Pericardium fibroblast (primary cell): ENCODE results near the gene CCDC89. TPM values are rescaled to one million over a fixed set of nuclear protein-coding genes. Genes with fewer than 3 reads are reported as not detected.

Experiments
- total RNA-seq: library from RNA; depleted of rRNA; stranded (reverse); fragments of >200 nt; gene quantifications from 2 replicates; pipeline ENCODE4 v1.2.3, GENCODE V29; 2015

The CCDC89 gene
- total RNA-seq, result 2.0 and 4.7 TPM in 2 replicates

GRCh38 chr11:85685820-85686459, at the start of gene CCDC89:
Gene CCDC89, minus strand, starts transcription at chr11:85686195. Its CDS starts 65 bp downstream, at chr11:85686130.

DNA sequence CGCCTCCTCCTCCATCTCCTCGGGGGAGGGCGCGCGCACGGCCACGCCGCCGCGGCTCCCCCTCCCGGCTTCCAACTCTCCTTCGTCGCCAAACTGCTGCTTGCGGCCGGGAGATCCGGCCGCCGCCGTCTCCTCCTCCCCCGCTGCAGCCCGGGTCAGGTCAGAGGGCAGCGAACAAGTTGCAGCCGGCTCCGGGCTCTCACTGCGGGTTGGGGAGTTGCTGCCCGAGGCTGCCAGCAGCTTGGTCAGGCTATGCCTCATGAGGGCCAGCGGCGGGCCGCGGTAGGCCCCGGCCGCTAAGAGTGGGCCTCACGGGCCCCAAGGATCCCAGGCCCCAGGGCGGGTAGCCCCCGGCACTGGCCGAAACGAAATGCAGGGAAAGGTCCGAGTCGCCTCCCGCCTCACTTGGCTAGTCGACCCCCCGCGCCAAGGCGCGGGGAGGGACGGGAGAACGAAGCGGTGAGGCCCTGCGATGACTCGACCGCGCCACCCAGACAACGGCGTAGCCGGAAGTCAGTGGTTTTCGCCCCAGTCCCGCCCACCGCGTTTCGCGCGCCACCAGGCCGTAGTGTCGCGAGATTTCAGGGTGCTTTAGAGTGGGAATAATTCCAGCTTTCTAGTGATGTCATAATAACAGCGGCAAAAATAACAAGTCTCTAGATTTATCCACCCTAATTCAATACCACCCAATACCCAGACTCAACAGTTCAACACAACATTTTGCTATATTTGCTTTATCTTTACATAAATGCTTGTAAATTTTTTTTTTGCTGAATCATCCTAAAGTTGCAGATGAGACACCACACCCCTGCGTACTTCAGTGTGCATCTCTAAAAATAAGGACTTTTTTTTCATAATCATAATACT, 21.1 kb downstream of the CCDC89 start, which contains the start of gene CREBZF:
TSS of gene CREBZF (minus strand) at position 515 of the 867 bp plus-strand sequence. CDS start at position 261, 254 bp downstream.

DNA sequence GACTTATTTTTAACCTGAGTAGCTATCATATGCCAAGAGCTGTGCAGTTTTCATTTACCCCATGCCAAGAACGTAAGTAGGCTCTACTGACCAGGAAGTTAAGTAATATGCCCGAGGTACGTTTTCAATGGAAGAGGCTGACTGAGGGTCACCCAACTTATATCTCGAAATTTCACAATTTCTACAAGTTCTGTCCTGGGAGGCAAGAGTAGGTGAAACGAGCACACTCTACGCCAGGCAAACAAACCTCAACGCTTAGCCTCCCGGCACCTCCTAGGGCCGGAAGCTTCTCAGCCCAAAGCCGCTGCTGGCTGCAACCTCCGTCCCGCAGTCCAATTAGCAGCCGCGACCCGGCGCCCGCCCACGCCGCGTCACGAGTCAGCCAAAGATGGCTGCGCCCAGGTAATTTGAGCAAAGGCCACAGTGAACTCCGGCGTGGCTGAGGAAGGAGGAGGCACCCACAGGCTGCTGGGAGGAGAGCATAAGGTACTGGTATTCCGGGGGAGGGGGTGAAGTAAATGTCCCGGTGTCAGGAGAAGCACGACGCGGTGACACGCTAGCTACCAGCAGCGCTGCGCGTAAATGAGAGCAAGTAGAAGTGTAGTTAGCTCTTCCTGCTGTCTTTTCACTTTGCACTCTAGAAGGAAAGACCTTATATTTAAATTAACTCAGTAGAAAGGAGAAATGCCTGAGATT, 38.2 kb downstream of the CCDC89 start, which contains the start of gene TMEM126A:
TSS of gene TMEM126A (plus strand) at position 364 of the 696 bp plus-strand sequence. CDS start 2,289 bp downstream, outside the sequence.

Other genes with a start within 250 kb of the CCDC89 start
- 0.12 and 1.6 TPM in 2 replicates for gene DLG2, start 58.9 kb downstream of the CCDC89 start, total RNA-seq
- gene TMEM126B, start 57.6 kb downstream of the CCDC89 start, total RNA-seq, result 47.7 and 49.6 TPM in 2 replicates
- gene TMEM126A, start 38.2 kb downstream of the CCDC89 start, total RNA-seq, result 27.6 and 42.2 TPM in 2 replicates
- gene CREBZF, start 21.1 kb downstream of the CCDC89 start, total RNA-seq, result 14.0 and 15.4 TPM in 2 replicates
- gene SYTL2, start 124.9 kb upstream of the CCDC89 start, total RNA-seq, result 2.6 and 3.2 TPM in 2 replicates
- not detected in 2 replicates for gene CCDC83, start 169.2 kb upstream of the CCDC89 start, total RNA-seq